Calu3 (cell line): ENCODE measurements around the gene CADM3. TPM values are rescaled to one million over a fixed set of nuclear protein-coding genes. Genes with fewer than 3 reads are reported as not detected.

Experiments
- BruUV-seq: library from RNA; stranded (reverse); fragments of 400-500 nt; replicated peaks from 2 replicates; lab custom pipeline; 2021; lab: Mats Ljungman, UMichigan
- CTCF ChIA-PET: fragments of 300-600 bp; sonication (Branson Sonifier 250); formaldehyde crosslinking; loops from one replicate; lab custom pipeline; 2022; ENCODE audit warnings: antibody characterized with exemption; lab: Charles Lee
- DNase-seq: peaks from one replicate; pipeline ENCODE4 v3.0.0; 2022
- H3K27ac Mint-ChIP-seq: one replicate; pipeline ENCODE4 v1.8.0; 2022; ENCODE audit warnings: mixed read lengths; ENCODE audit not compliant: unreplicated experiment
- H3K27me3 Mint-ChIP-seq: one replicate; pipeline ENCODE4 v1.8.0; 2022; ENCODE audit warnings: mixed read lengths; ENCODE audit not compliant: unreplicated experiment
- H3K36me3 Mint-ChIP-seq: one replicate; pipeline ENCODE4 v1.8.0; 2022; ENCODE audit warnings: mild to moderate bottlenecking, moderate library complexity, mixed read lengths; ENCODE audit not compliant: insufficient read depth, unreplicated experiment
- H3K4me1 Mint-ChIP-seq: one replicate; pipeline ENCODE4 v1.8.0; 2022; ENCODE audit warnings: mild to moderate bottlenecking, low read depth, mixed read lengths; ENCODE audit not compliant: unreplicated experiment
- H3K4me3 Mint-ChIP-seq: one replicate; pipeline ENCODE4 v1.8.0; 2022; ENCODE audit warnings: mild to moderate bottlenecking, low read depth, moderate library complexity, mixed read lengths; ENCODE audit not compliant: unreplicated experiment
- H3K9me3 Mint-ChIP-seq: one replicate; pipeline ENCODE4 v1.8.0; 2022; ENCODE audit warnings: low read depth, mixed read lengths; ENCODE audit not compliant: unreplicated experiment
- intact Hi-C: fragments of 100-400 bp; cut with micrococcal nuclease; formaldehyde crosslinking; loops from one replicate; pipeline ENCODE4 v1.10.0; 2022; ENCODE audit not compliant: unreplicated experiment
- total RNA-seq: library from RNA; stranded (reverse); gene quantifications from 2 replicates; pipeline ENCODE4 v1.2.3, GENCODE V29; 2022
- TF ChIP-seq, protein P1 (sequence below): fragments of 200-600 bp; IDR thresholded peaks from one replicate; pipeline ENCODE4 v1.8.0; 2022; ENCODE audit warnings: antibody characterized with exemption; ENCODE audit not compliant: unreplicated experiment

CADM3 gene
- total RNA-seq, 1 experiment from 2014 or later = not detected

DNA sequence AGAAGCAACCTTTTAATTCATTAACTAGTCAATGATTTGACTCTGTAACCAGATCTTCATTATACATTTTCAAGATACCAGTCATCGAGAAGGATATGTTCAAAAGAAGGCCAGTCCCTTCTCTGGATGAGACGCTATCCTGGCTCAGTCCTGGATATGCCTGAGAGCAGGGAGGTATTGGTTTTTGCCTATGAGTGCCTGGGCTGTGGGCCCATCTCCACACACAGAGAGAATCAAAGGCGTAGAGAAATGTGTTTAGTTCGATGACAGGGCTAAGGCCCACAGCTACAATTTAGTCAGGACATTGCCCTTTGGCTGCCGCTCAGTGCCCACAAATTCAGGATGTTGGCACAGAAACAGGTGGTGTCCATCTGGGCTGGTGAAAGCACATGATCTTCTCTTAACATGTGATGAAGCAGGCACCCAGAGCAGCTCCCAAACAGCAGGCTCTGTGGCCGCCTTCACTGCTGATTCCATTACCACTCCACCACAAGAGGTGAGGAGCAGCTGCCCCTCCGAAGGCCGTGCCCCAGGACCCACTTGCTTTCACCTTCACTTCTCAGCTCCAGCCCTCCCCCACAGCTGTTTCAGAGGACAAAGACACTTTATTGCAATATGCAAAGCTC is 58.0 kb downstream of the CADM3 start:
- Mint-ChIP-seq H3K4me3 (no peak overlapping the region), H3K27me3 (peaks cover 17% of the 10 kb centered on the region), H3K4me1 (no peaks in the 10 kb centered on the region), H3K36me3 (no peaks in the 10 kb centered on the region), H3K9me3 (no peaks in the 10 kb centered on the region), H3K27ac (no peak overlapping the region)
- BruUV-seq = no TSS peak
- DNase-seq = no peak
- intact Hi-C loops = no loop called here
- TF ChIP-seq, protein P1, sequence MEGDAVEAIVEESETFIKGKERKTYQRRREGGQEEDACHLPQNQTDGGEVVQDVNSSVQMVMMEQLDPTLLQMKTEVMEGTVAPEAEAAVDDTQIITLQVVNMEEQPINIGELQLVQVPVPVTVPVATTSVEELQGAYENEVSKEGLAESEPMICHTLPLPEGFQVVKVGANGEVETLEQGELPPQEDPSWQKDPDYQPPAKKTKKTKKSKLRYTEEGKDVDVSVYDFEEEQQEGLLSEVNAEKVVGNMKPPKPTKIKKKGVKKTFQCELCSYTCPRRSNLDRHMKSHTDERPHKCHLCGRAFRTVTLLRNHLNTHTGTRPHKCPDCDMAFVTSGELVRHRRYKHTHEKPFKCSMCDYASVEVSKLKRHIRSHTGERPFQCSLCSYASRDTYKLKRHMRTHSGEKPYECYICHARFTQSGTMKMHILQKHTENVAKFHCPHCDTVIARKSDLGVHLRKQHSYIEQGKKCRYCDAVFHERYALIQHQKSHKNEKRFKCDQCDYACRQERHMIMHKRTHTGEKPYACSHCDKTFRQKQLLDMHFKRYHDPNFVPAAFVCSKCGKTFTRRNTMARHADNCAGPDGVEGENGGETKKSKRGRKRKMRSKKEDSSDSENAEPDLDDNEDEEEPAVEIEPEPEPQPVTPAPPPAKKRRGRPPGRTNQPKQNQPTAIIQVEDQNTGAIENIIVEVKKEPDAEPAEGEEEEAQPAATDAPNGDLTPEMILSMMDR = no peak
- CTCF ChIA-PET = no interaction called here

DNA sequence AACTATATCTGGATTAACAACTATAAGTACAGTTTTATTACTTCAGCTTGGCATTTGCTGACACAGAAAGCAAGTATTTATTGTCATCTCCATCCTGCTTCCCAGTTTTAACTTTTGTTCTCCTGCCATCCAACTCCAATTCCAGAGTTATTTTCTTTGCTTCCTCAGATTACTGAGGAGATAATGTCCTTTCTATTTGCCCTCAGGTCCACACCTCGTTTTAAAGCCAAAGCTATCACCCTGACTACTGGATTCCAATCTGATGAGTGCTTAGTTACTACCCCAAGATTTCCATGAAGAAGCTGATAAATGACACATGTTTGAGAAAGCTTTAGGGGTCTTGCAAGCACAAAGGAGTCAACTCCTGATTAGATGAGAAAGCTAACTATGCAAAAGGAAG is 58.5 kb downstream of the CADM3 start:
- Mint-ChIP-seq H3K27me3 (peaks cover 13% of the 10 kb centered on the region), H3K4me3 (no peak overlapping the region), H3K36me3 (no peaks in the 10 kb centered on the region), H3K27ac (no peak overlapping the region), H3K4me1 (no peaks in the 10 kb centered on the region), H3K9me3 (no peaks in the 10 kb centered on the region)
- CTCF ChIA-PET = no interaction called here
- no TSS peak for BruUV-seq
- TF ChIP-seq, protein P1 = no peak
- no peak for DNase-seq
- intact Hi-C loops = no loop called here

DNA sequence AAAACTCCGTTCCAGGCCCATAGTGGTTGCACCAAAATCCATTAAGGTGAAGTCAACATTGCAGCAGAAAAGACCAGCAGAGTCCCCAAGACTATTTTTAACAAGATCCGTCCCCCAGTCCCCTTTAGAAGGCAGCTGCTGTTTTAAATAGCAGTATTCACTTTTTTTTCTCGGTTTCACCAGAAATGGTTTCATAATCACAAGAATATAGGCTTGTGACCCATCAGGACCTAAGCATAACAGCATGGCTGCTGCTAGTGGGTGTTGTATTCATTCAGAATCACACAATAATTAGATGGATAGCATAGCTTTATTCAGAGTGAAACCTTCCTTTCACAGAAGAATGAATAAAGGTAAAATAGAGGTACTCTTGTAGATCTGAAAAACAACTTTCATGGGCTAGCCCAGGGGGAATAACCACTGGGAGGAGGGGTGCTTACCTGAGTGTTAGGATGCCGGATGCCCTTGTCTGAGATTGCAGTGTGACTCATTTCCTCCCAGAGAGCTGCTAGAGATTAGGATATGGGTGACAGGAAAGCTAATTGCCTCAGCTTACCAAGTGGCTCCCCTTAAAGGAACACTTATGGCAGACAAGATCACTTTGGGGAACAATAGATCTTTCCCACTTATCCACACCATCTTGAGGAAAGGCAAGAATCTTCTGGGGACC is 68.3 kb downstream of the CADM3 start:
- Mint-ChIP-seq H3K27ac (no peak overlapping the region), H3K4me3 (no peak overlapping the region), H3K27me3 (no peaks in the 10 kb centered on the region), H3K36me3 (no peaks in the 10 kb centered on the region), H3K9me3 (peaks cover 10% of the 10 kb centered on the region), H3K4me1 (no peaks in the 10 kb centered on the region)
- DNase-seq = no peak
- intact Hi-C loops = no loop called here
- no TSS peak for BruUV-seq
- TF ChIP-seq, protein P1 = no peak
- CTCF ChIA-PET = no interaction called here

DNA sequence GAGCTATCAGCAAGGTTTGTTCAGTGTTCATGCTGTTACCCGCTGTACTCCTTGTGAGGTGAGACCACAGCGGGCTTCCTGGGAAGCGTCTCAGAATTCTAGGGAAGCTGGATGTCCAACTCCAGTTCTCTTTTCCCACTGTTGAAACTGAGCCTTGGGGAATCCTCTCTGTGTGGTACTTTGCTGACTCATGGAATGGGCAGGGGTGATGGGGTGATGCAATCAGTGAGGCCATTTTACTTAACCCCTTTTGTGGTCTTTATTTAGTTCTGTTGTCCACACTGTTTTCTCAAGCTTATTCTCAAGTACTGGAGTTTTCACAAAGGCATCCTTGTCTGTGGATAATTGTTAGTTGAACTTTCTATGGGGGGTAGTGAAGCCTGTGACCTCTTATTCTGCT is 75.9 kb downstream of the CADM3 start:
- no peak for DNase-seq
- Mint-ChIP-seq H3K27me3 (no peaks in the 10 kb centered on the region), H3K36me3 (no peaks in the 10 kb centered on the region), H3K27ac (no peak overlapping the region), H3K4me1 (no peaks in the 10 kb centered on the region), H3K4me3 (no peak overlapping the region), H3K9me3 (peaks cover 12% of the 10 kb centered on the region)
- CTCF ChIA-PET = no interaction called here
- no TSS peak for BruUV-seq
- TF ChIP-seq, protein P1 = no peak
- intact Hi-C loops = no loop called here
